Activated T-cell treated with anti-CD3 and anti-CD28 coated beads, Interleukin-2, amount 50 U/mL, for 4 hours (primary cell): ENCODE results near the gene PRRT2. TPM values are rescaled to one million over a fixed set of nuclear protein-coding genes. Genes with fewer than 3 reads are reported as not detected.
A peak's percentile ranks its signal among the peaks of the same experiment; 100 is the strongest.

Source experiments
- ATAC-seq, 2 donors: fragments of 200-7000 bp; cut with Tn5 transposase; one replicate each; pipeline ENCODE4 v1.10.0; 2021
- DNase-seq: peaks from one replicate; pipeline ENCODE4 v3.0.0-alpha.2; 2020
- H3K27me3 Mint-ChIP-seq: one replicate; pipeline ENCODE4 v1.8.0; 2021; ENCODE audit warnings: low read depth, mixed read lengths
- H3K36me3 Mint-ChIP-seq: one replicate; pipeline ENCODE4 v1.8.0; 2022; ENCODE audit warnings: mixed read lengths; ENCODE audit not compliant: insufficient read depth
- H3K4me1 Mint-ChIP-seq: one replicate; pipeline ENCODE4 v1.8.0; 2021; ENCODE audit warnings: low read depth, mixed read lengths
- H3K4me3 Mint-ChIP-seq: one replicate; pipeline ENCODE4 v1.8.0; 2021; ENCODE audit warnings: mild to moderate bottlenecking, moderate library complexity, mixed read lengths
- H3K9me3 Mint-ChIP-seq: one replicate; pipeline ENCODE4 v1.8.0; 2021; ENCODE audit warnings: mixed read lengths
- total RNA-seq, 3 donors: library from RNA; stranded (reverse); gene quantifications; one replicate each; pipeline ENCODE4 v1.2.1, GENCODE V29; 2021

Gene PRRT2
- total RNA-seq, 3 donors from 2014 or later: 0.34 to 1.6 (median 0.76) TPM

DNA sequence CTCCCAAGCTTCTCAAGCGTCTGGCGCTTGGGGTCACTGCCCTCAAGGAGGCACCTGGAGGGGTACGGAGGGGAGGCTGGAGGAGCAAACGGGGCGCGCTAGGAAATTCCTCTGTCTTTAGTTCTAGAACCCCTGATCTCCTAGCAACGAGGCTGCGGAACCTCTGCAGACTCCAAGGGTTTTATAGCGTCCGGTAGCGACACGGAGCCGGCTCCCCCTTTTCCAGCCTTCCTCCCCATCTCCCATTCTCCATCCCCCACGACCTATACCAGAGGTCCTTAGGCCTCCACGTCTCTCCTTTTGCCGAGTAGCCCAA, 51.6 kb downstream of the PRRT2 start:
- no peak for ATAC-seq
- Mint-ChIP-seq H3K36me3 (peaks cover 10% of the 10 kb centered on the region), H3K9me3 (no peaks in the 10 kb centered on the region), H3K4me1 (peaks cover 19% of the 10 kb centered on the region), H3K27me3 (peaks cover 2% of the 10 kb centered on the region), H3K4me3 (peak overlapping the region; percentile 98)
- DNase-seq: no peak

- no peak overlapping the region for H3K4me3 Mint-ChIP-seq
- ATAC-seq (no peak), DNase-seq (no peak)
- peaks cover 19% of the 10 kb centered on the region for H3K4me1 Mint-ChIP-seq
- peaks cover 2% of the 10 kb centered on the region for H3K27me3 Mint-ChIP-seq
- H3K9me3 Mint-ChIP-seq: no peaks in the 10 kb centered on the region
- H3K36me3 Mint-ChIP-seq: peaks cover 8% of the 10 kb centered on the region
Observed at GRCh38 chr16:29864205-29864604, 52.2 kb downstream of the PRRT2 start.

Other genes starting within 250 kb of the PRRT2 start
- 10 to 100 TPM; 37.5 to 41.0 (median 39.9) TPM for gene SPN, start 148.9 kb upstream of the PRRT2 start, total RNA-seq
- gene QPRT, start 133.0 kb upstream of the PRRT2 start, total RNA-seq: 1 to 10 TPM; 1.9 to 3.0 (median 2.1) TPM
- gene C16orf54, start 66.2 kb upstream of the PRRT2 start, total RNA-seq: 1 to 10 TPM; 6.8 to 8.8 (median 7.2) TPM
- under 1 TPM in 1 of 3 donors, not detected in 2; 0.05 TPM for gene ZG16, start 33.9 kb upstream of the PRRT2 start, total RNA-seq
- gene KIF22, start 21.4 kb upstream of the PRRT2 start, total RNA-seq: 10 to 100 TPM; 73.5 to 82.2 (median 79.7) TPM
- gene MAZ, start 5.7 kb upstream of the PRRT2 start, total RNA-seq: 100 to 1,000 TPM; 321 to 471 (median 409) TPM
- gene PAGR1, start 4.0 kb downstream of the PRRT2 start, total RNA-seq: 10 to 100 TPM; 35.2 to 40.9 (median 40.7) TPM
- gene MVP, start 8.3 kb downstream of the PRRT2 start, total RNA-seq: 10 to 100 TPM; 80.6 to 86.4 (median 85.8) TPM
- gene CDIPT, start 51.0 kb downstream of the PRRT2 start, total RNA-seq: 10 to 100 TPM; 56.7 to 61.0 (median 59.7) TPM
- under 1 TPM in 2 of 3 donors, not detected in 1; 0.18 to 0.33 TPM for gene SEZ6L2, start 87.4 kb downstream of the PRRT2 start, total RNA-seq
- gene ASPHD1, start 88.3 kb downstream of the PRRT2 start, total RNA-seq: 1 to 10 TPM; 2.1 to 3.4 (median 3.2) TPM
- gene KCTD13, start 114.0 kb downstream of the PRRT2 start, total RNA-seq: 10 to 100 TPM; 42.7 to 45.4 (median 44.1) TPM
- gene TMEM219, start 149.9 kb downstream of the PRRT2 start, total RNA-seq: 10 to 100 TPM; 19.3 to 30.8 (median 27.7) TPM
- 10 to 100 TPM; 34.9 to 37.9 (median 37.8) TPM for gene TAOK2, start 161.7 kb downstream of the PRRT2 start, total RNA-seq
- gene HIRIP3, start 183.4 kb downstream of the PRRT2 start, total RNA-seq: 10 to 100 TPM; 43.4 to 52.5 (median 50.7) TPM
- gene INO80E, start 184.0 kb downstream of the PRRT2 start, total RNA-seq: 100 to 1,000 TPM; 103 to 113 (median 112) TPM
- gene DOC2A, start 198.8 kb downstream of the PRRT2 start, total RNA-seq: 1 to 10 TPM in 2 of 3 donors, under 1 TPM in 1; 0.49 to 2.5 (median 1.1) TPM
- not detected for gene C16orf92, start 211.0 kb downstream of the PRRT2 start, total RNA-seq
- gene TLCD3B, start 219.1 kb downstream of the PRRT2 start, total RNA-seq: under 1 TPM; 0.22 to 0.33 (median 0.32) TPM